Neural cell (in vitro differentiated cells): Measurements from ENCODE around the gene NR4A3.

Source experiments
- EP300 ChIP-seq: fragments of 450-650 bp; conservative IDR thresholded peaks from 2 replicates; pipeline ENCODE4 v1.6.1; 2014; ENCODE audit warnings: antibody characterized with exemption, mild to moderate bottlenecking, moderate library complexity; ENCODE audit not compliant: poor library complexity, severe bottlenecking
- EZH2 ChIP-seq: fragments of 200-600, 300-800 bp; shearing (Covaris generic), sonication (generic); IDR thresholded peaks from 2 replicates; pipeline ENCODE4 v1.6.1; 2014; ENCODE audit warnings: antibody characterized with exemption, low read length, borderline replicate concordance, mild to moderate bottlenecking; ENCODE audit not compliant: insufficient read depth, poor library complexity, severe bottlenecking
- POLR2AphosphoS5 ChIP-seq: IDR thresholded peaks from 2 replicates; pipeline ENCODE4 v1.6.1; 2012
- RAD21 ChIP-seq: fragments of 450-650 bp; conservative IDR thresholded peaks from 2 replicates; pipeline ENCODE4 v1.6.1; 2014; ENCODE audit warnings: antibody characterized with exemption, mild to moderate bottlenecking, moderate library complexity
- TAF1 ChIP-seq: IDR thresholded peaks from 2 replicates; pipeline ENCODE4 v1.6.1; 2012; ENCODE audit warnings: low read depth
- TF ChIP-seq, protein P1 (sequence below): fragments of 450-650 bp; IDR thresholded peaks from 2 replicates; pipeline ENCODE4 v1.5.1; 2014; ENCODE audit warnings: antibody characterized with exemption, mild to moderate bottlenecking, moderate library complexity; ENCODE audit not compliant: poor library complexity, severe bottlenecking
- TF ChIP-seq, protein P2 (sequence below): IDR thresholded peaks from 2 replicates; pipeline ENCODE4 v1.6.1; 2012; ENCODE audit warnings: borderline replicate concordance

DNA sequence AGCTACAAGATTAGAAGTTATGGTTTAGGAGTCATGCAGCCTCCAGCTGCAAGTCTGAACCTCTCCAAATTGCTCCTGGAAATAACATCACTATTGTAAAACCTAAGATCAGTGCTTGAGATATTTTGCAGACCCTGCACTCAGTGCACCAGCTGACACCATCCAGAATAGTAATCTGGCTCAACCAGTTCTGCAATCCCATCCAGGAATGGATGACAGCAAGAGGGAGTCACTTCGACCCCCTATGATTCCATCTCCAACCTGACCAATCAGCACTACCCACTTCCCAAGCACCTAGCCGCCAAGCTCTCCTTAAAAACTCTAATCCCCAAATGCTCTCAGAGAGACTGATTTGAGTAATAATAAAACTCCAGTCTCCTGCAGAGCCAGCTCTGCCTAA, 37.9 kb upstream of the NR4A3 start:
- TF ChIP-seq, protein P1, sequence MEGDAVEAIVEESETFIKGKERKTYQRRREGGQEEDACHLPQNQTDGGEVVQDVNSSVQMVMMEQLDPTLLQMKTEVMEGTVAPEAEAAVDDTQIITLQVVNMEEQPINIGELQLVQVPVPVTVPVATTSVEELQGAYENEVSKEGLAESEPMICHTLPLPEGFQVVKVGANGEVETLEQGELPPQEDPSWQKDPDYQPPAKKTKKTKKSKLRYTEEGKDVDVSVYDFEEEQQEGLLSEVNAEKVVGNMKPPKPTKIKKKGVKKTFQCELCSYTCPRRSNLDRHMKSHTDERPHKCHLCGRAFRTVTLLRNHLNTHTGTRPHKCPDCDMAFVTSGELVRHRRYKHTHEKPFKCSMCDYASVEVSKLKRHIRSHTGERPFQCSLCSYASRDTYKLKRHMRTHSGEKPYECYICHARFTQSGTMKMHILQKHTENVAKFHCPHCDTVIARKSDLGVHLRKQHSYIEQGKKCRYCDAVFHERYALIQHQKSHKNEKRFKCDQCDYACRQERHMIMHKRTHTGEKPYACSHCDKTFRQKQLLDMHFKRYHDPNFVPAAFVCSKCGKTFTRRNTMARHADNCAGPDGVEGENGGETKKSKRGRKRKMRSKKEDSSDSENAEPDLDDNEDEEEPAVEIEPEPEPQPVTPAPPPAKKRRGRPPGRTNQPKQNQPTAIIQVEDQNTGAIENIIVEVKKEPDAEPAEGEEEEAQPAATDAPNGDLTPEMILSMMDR: no peak
- TF ChIP-seq, protein P2, sequence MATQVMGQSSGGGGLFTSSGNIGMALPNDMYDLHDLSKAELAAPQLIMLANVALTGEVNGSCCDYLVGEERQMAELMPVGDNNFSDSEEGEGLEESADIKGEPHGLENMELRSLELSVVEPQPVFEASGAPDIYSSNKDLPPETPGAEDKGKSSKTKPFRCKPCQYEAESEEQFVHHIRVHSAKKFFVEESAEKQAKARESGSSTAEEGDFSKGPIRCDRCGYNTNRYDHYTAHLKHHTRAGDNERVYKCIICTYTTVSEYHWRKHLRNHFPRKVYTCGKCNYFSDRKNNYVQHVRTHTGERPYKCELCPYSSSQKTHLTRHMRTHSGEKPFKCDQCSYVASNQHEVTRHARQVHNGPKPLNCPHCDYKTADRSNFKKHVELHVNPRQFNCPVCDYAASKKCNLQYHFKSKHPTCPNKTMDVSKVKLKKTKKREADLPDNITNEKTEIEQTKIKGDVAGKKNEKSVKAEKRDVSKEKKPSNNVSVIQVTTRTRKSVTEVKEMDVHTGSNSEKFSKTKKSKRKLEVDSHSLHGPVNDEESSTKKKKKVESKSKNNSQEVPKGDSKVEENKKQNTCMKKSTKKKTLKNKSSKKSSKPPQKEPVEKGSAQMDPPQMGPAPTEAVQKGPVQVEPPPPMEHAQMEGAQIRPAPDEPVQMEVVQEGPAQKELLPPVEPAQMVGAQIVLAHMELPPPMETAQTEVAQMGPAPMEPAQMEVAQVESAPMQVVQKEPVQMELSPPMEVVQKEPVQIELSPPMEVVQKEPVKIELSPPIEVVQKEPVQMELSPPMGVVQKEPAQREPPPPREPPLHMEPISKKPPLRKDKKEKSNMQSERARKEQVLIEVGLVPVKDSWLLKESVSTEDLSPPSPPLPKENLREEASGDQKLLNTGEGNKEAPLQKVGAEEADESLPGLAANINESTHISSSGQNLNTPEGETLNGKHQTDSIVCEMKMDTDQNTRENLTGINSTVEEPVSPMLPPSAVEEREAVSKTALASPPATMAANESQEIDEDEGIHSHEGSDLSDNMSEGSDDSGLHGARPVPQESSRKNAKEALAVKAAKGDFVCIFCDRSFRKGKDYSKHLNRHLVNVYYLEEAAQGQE: no peak
- no peak for TF ChIP-seq RAD21
- TF ChIP-seq POLR2AphosphoS5: no peak
- TF ChIP-seq TAF1: no peak
- TF ChIP-seq EZH2: no peak
- TF ChIP-seq EP300: no peak
